ENCODE results near the gene FAM98C. TPM values are rescaled to one million over a fixed set of nuclear protein-coding genes. Genes with fewer than 3 reads are reported as not detected.

Gene FAM98C
- total RNA-seq, 1 donor from 2014 or later: 16.0 TPM

DNA sequence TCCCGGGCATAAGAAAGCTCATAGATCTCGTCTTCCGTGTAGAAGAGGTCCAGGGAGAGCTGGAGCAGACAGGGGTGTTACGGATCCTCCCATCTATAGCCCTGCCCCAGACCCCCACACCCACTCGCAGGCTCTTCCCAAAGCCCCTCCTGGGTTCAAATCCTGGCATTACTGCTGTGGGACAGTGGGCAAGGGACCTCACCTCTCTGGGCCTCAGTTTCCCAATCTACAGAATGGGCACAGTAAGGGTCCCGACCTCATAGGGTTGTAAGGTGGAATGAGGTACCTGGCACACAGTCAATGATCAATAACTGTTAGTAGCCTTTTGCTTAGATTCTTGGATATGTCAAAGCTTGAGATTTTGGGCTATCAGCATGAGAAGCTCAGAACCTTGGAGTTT is 10.5 kb downstream of the FAM98C start:
- H3K36me3 Mint-ChIP-seq (ENCODE audit: low read depth): no peaks in the 10 kb centered on the region
- TF ChIP-seq, protein P1, sequence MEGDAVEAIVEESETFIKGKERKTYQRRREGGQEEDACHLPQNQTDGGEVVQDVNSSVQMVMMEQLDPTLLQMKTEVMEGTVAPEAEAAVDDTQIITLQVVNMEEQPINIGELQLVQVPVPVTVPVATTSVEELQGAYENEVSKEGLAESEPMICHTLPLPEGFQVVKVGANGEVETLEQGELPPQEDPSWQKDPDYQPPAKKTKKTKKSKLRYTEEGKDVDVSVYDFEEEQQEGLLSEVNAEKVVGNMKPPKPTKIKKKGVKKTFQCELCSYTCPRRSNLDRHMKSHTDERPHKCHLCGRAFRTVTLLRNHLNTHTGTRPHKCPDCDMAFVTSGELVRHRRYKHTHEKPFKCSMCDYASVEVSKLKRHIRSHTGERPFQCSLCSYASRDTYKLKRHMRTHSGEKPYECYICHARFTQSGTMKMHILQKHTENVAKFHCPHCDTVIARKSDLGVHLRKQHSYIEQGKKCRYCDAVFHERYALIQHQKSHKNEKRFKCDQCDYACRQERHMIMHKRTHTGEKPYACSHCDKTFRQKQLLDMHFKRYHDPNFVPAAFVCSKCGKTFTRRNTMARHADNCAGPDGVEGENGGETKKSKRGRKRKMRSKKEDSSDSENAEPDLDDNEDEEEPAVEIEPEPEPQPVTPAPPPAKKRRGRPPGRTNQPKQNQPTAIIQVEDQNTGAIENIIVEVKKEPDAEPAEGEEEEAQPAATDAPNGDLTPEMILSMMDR (IDR thresholded peaks at IDR 0.05): no peak

DNA sequence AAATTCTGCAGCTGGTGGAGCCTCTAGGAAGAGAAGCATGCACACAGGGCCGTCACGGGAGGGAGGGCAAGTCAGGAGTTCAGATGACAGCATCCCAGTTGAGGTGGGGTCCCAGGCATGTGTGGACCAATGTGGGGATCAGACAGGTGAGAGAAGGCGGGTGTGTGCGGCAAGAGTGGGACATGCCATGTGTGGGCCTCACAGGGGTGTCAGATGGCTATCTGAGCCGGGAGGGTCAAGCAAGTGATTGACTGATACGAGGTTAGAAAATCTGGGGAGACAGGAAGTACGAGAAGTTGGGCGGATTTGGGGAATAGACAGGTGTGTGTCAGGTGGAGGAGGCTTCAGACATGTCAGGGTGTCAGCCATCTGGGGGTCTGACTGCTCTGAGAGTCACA is 14.3 kb downstream of the FAM98C start:
- DNase-seq (ENCODE audit: low spot score): no peak
- peak overlapping the region; percentile 62 for H3K4me3 Mint-ChIP-seq (ENCODE audit: unreplicated experiment)
- TF ChIP-seq, protein P1 (IDR thresholded peaks at IDR 0.05): no peak

More for the DNA sequence above, 10.5 kb downstream of the FAM98C start:
- Mint-ChIP-seq H3K27ac (ENCODE audit: unreplicated experiment) (no peak overlapping the region), H3K9me3 (ENCODE audit: low read depth) (no peaks in the 10 kb centered on the region), H3K27me3 (ENCODE audit: low read depth) (peaks cover 15% of the 10 kb centered on the region), H3K4me3 (ENCODE audit: unreplicated experiment) (no peak overlapping the region), H3K4me1 (ENCODE audit: low read depth) (peaks cover 11% of the 10 kb centered on the region)
- no peak for DNase-seq (ENCODE audit: low spot score)

DNA sequence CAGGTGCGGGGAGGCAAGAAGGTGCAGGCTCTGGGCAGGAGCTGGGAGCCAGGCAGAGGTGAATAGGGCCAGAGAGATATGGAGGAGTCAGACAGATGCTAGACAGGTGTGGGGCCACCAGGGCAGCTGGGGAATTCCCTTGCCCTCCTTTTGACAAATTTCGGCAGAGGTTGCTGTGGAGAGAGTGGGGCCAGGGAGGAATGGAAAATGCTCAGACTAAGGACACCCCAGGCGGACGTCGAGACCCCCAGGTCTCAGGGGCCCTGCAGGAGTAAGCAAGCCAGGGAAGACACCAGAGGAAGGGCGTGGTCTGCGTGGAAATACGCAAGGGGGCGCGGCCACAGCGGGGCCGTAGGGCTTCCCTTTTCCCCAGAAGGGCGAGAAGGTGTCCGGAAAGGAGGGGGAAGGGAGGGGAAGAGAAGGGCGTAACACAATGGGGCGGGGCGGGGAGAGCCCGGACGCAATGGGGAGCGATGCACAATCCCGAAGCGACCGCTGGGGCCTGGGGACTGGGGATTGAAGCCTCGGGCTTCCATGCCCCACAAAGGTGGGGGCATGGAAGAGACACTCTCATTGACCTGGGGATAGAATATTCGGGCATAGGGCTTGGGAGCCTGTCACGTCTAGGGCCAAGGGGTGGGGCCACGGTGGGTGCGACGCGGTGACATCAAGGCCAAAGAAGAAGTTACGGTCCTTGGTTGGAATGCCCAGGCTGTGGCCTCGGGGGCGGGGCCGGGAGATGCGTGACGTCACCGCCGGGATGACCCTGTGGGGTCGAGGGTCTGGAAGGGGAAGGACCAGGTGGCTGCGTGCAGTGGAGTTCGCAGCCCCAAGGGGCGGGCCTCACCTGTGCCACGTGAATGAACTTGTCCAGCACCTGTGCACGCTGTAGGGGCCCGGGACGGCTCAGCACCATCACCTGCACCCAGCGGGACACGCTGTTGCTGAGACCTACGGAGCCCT is 14.9 kb downstream of the FAM98C start:
- no peaks in the 10 kb centered on the region for H3K36me3 Mint-ChIP-seq (ENCODE audit: low read depth)
- TF ChIP-seq, protein P1 (IDR thresholded peaks at IDR 0.05): peak; percentile 17
- H3K4me1 Mint-ChIP-seq (ENCODE audit: low read depth): peaks cover 11% of the 10 kb centered on the region
- H3K27ac Mint-ChIP-seq (ENCODE audit: unreplicated experiment): no peak overlapping the region
- H3K9me3 Mint-ChIP-seq (ENCODE audit: low read depth): no peaks in the 10 kb centered on the region
- DNase-seq (ENCODE audit: low spot score): no peak
- peaks cover 29% of the 10 kb centered on the region for H3K27me3 Mint-ChIP-seq (ENCODE audit: low read depth)
- H3K4me3 Mint-ChIP-seq (ENCODE audit: unreplicated experiment): peak overlapping the region; percentile 62

More for the DNA sequence above, 14.3 kb downstream of the FAM98C start:
- H3K36me3 Mint-ChIP-seq (ENCODE audit: low read depth): no peaks in the 10 kb centered on the region
- no peaks in the 10 kb centered on the region for H3K9me3 Mint-ChIP-seq (ENCODE audit: low read depth)
- no peak overlapping the region for H3K27ac Mint-ChIP-seq (ENCODE audit: unreplicated experiment)
- H3K4me1 Mint-ChIP-seq (ENCODE audit: low read depth): peaks cover 11% of the 10 kb centered on the region
- peaks cover 29% of the 10 kb centered on the region for H3K27me3 Mint-ChIP-seq (ENCODE audit: low read depth)

DNA sequence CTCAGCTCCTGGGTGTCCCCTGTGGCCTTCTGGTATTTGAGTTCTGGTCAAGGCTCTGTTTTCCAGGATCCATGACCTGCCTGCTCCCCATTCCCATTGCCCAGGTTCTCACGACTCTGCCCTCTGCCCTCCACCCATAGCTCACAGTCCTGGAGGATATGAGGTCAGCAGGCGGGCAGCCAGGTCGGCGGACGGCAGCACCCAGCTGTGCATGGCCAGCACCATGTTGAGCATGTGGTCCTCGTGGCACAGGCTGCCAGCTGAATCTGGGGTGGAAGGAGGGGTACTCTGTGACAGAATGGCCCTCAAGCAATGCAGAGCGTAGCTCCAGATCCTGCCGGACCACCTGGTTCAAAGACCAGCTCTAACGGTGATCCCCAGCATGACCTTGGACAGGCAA is 18.0 kb downstream of the FAM98C start:
- TF ChIP-seq, protein P1 (IDR thresholded peaks at IDR 0.05): no peak
- no peak for DNase-seq (ENCODE audit: low spot score)
- Mint-ChIP-seq H3K27ac (ENCODE audit: unreplicated experiment) (no peak overlapping the region), H3K4me3 (ENCODE audit: unreplicated experiment) (no peak overlapping the region), H3K9me3 (ENCODE audit: low read depth) (no peaks in the 10 kb centered on the region), H3K27me3 (ENCODE audit: low read depth) (peaks cover 31% of the 10 kb centered on the region), H3K4me1 (ENCODE audit: low read depth) (peaks cover 11% of the 10 kb centered on the region), H3K36me3 (ENCODE audit: low read depth) (no peaks in the 10 kb centered on the region)

DNA sequence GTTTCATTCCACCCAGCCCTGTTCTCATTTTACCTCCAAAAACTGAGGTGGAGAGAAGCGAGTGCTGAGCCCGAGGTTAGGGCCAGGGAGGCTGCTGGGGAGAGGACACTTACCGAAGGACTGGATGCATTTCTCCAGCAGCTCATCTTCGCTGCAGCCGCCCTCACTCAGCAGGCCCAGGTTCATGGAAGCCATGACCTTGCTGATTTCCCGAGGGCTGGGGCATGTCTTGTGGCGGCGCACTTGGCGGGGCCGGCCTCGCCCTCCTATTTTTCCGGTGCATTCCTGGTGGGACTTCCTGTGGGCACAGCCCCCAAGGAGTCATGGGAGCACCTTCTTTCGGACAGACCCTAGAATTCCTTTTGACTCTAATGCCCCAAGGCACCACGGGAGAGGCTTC is 19.0 kb downstream of the FAM98C start:
- Mint-ChIP-seq H3K4me1 (ENCODE audit: low read depth) (peaks cover 11% of the 10 kb centered on the region), H3K27me3 (ENCODE audit: low read depth) (peaks cover 30% of the 10 kb centered on the region), H3K4me3 (ENCODE audit: unreplicated experiment) (no peak overlapping the region), H3K27ac (ENCODE audit: unreplicated experiment) (no peak overlapping the region), H3K9me3 (ENCODE audit: low read depth) (no peaks in the 10 kb centered on the region), H3K36me3 (ENCODE audit: low read depth) (no peaks in the 10 kb centered on the region)
- no peak for DNase-seq (ENCODE audit: low spot score)
- TF ChIP-seq, protein P1 (IDR thresholded peaks at IDR 0.05): no peak
